Left ventricle myocardium inferior (tissue), 1 donor: ENCODE data around the gene JARID2. TPM values are rescaled to one million over a fixed set of nuclear protein-coding genes. Genes with fewer than 3 reads are reported as not detected.

ENCODE experiments used
- DNase-seq: peaks from one replicate; pipeline ENCODE4 v3.0.0-alpha.2; 2020
- H3K27ac ChIP-seq: fragments of 200-600 bp; replicated peaks from 2 replicates; pipeline ENCODE4 v1.8.0; 2021
- H3K27me3 ChIP-seq: fragments of 200-600 bp; 2 replicates; pipeline ENCODE4 v1.8.0; 2021; ENCODE audit warnings: low read depth
- H3K36me3 ChIP-seq: fragments of 200-600 bp; 2 replicates; pipeline ENCODE4 v1.8.0; 2021
- H3K4me1 ChIP-seq: fragments of 200-600 bp; 2 replicates; pipeline ENCODE4 v1.8.0; 2021
- H3K4me3 ChIP-seq: fragments of 200-600 bp; 2 replicates; pipeline ENCODE4 v1.8.0; 2021; ENCODE audit warnings: mild to moderate bottlenecking, moderate library complexity
- H3K9me3 ChIP-seq: fragments of 200-600 bp; replicated peaks from 2 replicates; pipeline ENCODE4 v1.8.0; 2021
- intact Hi-C: fragments of 100-400 bp; cut with micrococcal nuclease; formaldehyde crosslinking; loops from one replicate; pipeline ENCODE4 v1.11.0; 2022
- total RNA-seq: library from RNA; stranded (reverse); fragmentation: NEBNext Ultra II Directional; extraction: Animal tissue kit (Norgen Biotek cat#: 25700); gene quantifications from one replicate; pipeline ENCODE4 v1.2.1, GENCODE V29; 2021
- TF ChIP-seq, protein P1 (sequence below): fragments of 200-600 bp; IDR thresholded peaks from 2 replicates; pipeline ENCODE4 v1.8.0; 2021; ENCODE audit warnings: antibody characterized with exemption, mild to moderate bottlenecking, borderline replicate concordance
- donor health status: DM: no; HTN: yes; CAD: no; lungs with severe emphysema.

Gene JARID2
- total RNA-seq, 1 donor from 2014 or later: 6.5 TPM

DNA sequence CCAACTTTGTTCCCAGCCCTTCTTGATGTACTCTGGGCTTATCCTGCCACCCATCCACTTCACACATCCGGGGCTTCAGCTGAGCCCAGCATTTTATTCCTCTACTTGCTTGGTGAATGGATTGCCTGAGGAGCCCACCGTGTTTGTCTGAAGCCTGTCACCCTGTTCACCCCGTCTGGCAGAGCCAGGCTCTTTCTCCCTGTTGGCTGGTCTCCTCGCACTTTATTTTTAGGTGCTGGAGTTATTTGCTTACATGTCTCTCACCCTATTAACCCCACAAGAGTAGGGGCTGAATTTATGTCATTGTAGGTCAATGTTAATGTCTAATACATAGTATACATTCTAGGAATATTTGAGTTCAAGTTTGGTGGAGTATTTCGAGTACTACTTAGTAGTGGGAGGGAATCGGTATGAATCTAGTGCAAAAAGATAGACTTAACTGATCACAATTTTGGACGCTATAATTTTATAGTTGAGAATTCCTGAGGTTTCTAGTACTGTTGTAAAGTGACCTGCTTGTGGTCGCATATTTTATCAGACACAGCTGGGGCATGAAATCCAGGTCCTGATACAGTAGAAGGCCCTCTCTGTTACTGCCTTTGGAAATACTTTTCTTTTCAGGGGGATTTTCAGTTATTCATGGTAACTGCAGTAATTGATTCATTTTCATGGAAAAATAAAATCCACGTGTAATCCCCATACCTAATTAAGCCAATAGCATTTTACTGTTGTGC is 10.8 kb downstream of the JARID2 start:
- Histone ChIP-seq H3K27ac (peak overlapping the region; percentile 71), H3K27me3 (no peaks in the 10 kb centered on the region), H3K9me3 (no peaks in the 10 kb centered on the region), H3K4me1 (peaks cover 98% of the 10 kb centered on the region), H3K4me3 (peak overlapping the region; percentile 22), H3K36me3 (no peaks in the 10 kb centered on the region)
- DNase-seq: peak; percentile 23
- intact Hi-C loops: no loop called here
- TF ChIP-seq, protein P1, sequence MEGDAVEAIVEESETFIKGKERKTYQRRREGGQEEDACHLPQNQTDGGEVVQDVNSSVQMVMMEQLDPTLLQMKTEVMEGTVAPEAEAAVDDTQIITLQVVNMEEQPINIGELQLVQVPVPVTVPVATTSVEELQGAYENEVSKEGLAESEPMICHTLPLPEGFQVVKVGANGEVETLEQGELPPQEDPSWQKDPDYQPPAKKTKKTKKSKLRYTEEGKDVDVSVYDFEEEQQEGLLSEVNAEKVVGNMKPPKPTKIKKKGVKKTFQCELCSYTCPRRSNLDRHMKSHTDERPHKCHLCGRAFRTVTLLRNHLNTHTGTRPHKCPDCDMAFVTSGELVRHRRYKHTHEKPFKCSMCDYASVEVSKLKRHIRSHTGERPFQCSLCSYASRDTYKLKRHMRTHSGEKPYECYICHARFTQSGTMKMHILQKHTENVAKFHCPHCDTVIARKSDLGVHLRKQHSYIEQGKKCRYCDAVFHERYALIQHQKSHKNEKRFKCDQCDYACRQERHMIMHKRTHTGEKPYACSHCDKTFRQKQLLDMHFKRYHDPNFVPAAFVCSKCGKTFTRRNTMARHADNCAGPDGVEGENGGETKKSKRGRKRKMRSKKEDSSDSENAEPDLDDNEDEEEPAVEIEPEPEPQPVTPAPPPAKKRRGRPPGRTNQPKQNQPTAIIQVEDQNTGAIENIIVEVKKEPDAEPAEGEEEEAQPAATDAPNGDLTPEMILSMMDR: no peak

DNA sequence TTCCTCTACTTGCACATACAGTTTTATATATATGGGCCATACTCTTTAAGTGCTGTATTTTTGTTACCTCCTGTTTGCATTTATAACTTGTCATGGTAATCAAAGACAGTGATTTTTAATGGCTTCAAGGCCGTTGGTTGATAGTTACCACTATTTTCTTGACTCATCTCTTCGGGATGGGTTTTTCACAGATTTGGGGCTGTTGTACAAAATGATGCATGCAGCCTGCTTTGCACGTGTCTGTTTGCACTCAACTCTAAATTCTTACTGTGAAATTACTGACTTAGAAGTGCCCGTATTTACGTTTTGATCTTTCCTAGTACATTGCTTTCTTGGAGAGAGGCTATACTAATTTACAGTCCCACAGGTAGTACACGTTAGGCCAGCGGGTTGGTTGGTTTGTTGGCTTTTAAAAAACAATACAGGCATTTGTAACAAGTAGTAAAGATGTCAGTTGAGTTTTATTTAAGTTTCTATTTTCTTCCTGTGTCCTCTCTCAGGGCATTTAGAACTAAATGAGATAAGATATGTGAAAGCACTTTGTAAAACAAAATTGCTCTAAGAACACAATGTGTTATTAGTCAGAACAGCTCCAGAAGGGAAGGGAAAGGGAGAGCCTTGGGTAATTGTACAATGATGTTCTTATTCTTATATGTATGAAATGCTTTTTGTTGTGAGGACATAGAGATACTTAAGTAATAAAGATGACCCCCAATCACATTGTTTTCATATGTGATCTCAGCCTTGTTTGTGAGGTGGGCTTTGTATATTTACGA is 11.7 kb downstream of the JARID2 start:
- Histone ChIP-seq H3K9me3 (no peaks in the 10 kb centered on the region), H3K27ac (peak overlapping the region; percentile 71), H3K27me3 (no peaks in the 10 kb centered on the region), H3K4me1 (peaks cover 89% of the 10 kb centered on the region), H3K36me3 (no peaks in the 10 kb centered on the region), H3K4me3 (peak overlapping the region; percentile 12)
- DNase-seq: no peak
- intact Hi-C loops: no loop called here
- TF ChIP-seq, protein P1: no peak

DNA sequence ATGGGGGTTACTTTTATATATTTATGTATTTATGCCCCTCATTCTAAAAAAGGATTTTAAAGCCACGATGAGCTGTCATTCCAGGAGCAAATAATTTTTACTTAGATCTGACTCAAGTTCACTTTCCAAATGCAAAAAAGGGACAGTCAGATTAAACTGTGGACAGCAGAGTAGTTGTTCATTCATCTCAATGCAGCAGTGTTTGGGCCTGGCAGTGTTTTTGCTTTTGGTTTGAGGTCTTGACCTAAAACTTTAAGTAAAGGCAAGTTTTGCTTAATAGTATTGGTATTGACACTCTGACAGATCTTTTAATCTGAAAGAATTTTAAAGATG is 13.9 kb downstream of the JARID2 start:
- no peak for DNase-seq
- Histone ChIP-seq H3K27me3 (no peaks in the 10 kb centered on the region), H3K36me3 (no peaks in the 10 kb centered on the region), H3K27ac (no peak overlapping the region), H3K9me3 (no peaks in the 10 kb centered on the region), H3K4me1 (peaks cover 83% of the 10 kb centered on the region), H3K4me3 (no peak overlapping the region)
- intact Hi-C loops: no loop called here
- TF ChIP-seq, protein P1: no peak

DNA sequence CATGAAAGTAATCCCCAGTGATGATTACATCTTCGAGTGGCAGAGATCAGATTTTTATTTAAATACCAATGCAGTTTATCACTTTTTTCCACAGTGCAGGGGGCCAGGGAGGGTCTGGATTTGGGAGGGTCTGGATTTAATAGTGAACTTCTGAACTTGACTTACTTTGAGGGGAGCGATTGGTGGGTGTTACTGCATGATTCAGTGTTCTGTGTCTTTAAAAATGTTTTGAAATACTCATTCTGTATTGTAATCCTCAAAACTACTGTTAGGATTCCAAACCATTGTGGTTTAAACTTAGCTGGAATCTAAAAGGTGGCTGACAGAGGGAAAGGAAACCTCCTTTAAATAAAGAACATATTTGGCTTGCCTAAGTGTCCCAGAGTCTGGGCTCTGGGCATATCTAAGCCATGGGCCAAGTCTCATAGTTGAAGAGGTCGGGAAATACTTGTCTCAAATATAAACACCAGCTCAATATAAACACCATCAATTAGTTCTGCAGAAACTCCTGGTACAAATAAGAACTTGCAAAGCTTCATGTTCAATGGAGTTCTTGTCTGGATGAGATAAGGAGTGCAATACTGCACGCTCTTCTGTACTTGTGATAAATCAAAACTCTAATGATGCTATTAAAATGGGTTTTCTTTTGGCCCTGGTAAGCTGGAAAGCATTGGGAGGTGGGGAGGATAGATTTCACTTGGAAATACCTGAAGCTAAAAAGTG is 14.4 kb downstream of the JARID2 start:
- Histone ChIP-seq H3K4me1 (peaks cover 83% of the 10 kb centered on the region), H3K27me3 (no peaks in the 10 kb centered on the region), H3K4me3 (no peak overlapping the region), H3K36me3 (no peaks in the 10 kb centered on the region), H3K27ac (peak overlapping the region; percentile 14), H3K9me3 (no peaks in the 10 kb centered on the region)
- intact Hi-C loops: no loop called here
- TF ChIP-seq, protein P1: no peak
- no peak for DNase-seq

DNA sequence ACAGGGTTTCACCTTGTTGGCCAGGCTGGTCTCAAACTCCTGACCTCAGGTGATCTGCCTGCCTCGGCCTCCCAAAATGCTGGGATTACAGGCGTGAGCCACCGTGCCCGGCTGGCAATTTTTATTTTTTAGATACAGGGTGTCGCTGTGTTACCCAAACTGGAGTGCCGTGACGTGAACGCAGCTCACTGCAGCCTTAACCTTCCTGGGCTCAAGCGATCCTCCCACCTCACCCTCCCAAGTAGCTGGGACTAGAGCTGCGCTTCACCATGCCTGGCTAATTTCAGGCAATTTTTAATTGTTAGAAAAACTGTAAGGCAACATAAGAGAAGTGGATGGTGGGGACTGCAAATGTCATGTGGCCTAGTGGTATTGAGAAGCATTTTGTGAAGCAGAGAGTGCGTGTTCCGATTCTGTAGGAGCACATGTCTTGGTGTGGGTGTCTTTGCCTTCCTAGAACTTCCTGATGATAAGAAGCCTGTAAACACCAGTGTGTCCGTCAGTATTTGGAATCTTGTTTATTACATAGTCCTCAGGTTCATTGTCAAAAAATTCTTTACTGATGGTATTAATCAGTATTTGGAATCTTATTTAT is 18.0 kb downstream of the JARID2 start:
- no peaks in the 10 kb centered on the region for H3K9me3 ChIP-seq
- no peak overlapping the region for H3K4me3 ChIP-seq
- peaks cover 83% of the 10 kb centered on the region for H3K4me1 ChIP-seq
- TF ChIP-seq, protein P1: no peak
- peak overlapping the region; percentile 80 for H3K27ac ChIP-seq
- no peaks in the 10 kb centered on the region for H3K36me3 ChIP-seq
- no peaks in the 10 kb centered on the region for H3K27me3 ChIP-seq
- intact Hi-C loops: no loop called here
- DNase-seq: no peak
